Suppressor macrophage treated with lipopolysaccharide for 4 hours (primary cell): ENCODE results near the gene CACUL1.

Source experiments
- DNase-seq: peaks from one replicate; pipeline ENCODE4 v3.0.0-alpha.2; 2020

Gene CACUL1

GRCh38 chr10:118768041-118768919, 13.5 kb upstream of the CACUL1 start:
- DNase-seq: no peak

GRCh38 chr10:118767297-118768040, 12.7 kb upstream of the CACUL1 start:
- DNase-seq: no peak

GRCh38 chr10:118764195-118764594, 9.4 kb upstream of the CACUL1 start:
- no peak for DNase-seq

GRCh38 chr10:118763202-118763988, 8.6 kb upstream of the CACUL1 start:
- no peak for DNase-seq

- DNase-seq: no peak
These were observed 5.5 kb upstream of the CACUL1 start for GRCh38 chr10:118760265-118760664.

GRCh38 chr10:118758449-118758848, 3.7 kb upstream of the CACUL1 start:
- DNase-seq: no peak

- DNase-seq: peak; percentile 45
These were observed 578 bp downstream of the CACUL1 start for GRCh38 chr10:118754229-118754555.

GRCh38 chr10:118753331-118754228, 1.2 kb downstream of the CACUL1 start:
- no peak for DNase-seq

GRCh38 chr10:118752409-118752808, 2.4 kb downstream of the CACUL1 start:
- no peak for DNase-seq

- no peak for DNase-seq
These were observed 3.5 kb downstream of the CACUL1 start for GRCh38 chr10:118751265-118751664.

- DNase-seq: no peak
These were observed 6.7 kb downstream of the CACUL1 start for GRCh38 chr10:118748041-118748440.

- no peak for DNase-seq
These were observed 8.5 kb downstream of the CACUL1 start for GRCh38 chr10:118746246-118746645.

GRCh38 chr10:118745056-118745455, 9.7 kb downstream of the CACUL1 start:
- DNase-seq: no peak

GRCh38 chr10:118744346-118744918, 10.3 kb downstream of the CACUL1 start:
- DNase-seq: peak; percentile 12

- no peak for DNase-seq
These were observed 12.0 kb downstream of the CACUL1 start for GRCh38 chr10:118742782-118743181.

- no peak for DNase-seq
These were observed 12.7 kb downstream of the CACUL1 start for GRCh38 chr10:118742032-118742431.

- no peak for DNase-seq
These were observed 16.4 kb downstream of the CACUL1 start for GRCh38 chr10:118738406-118738805.

GRCh38 chr10:118737603-118738302, 17.0 kb downstream of the CACUL1 start:
- peak; percentile 44 for DNase-seq

- DNase-seq: no peak
These were observed 19.5 kb downstream of the CACUL1 start for GRCh38 chr10:118735294-118735693.

GRCh38 chr10:118734475-118734874, 20.3 kb downstream of the CACUL1 start:
- no peak for DNase-seq
